ENCODE results near the gene SLC6A9.

The SLC6A9 gene

GRCh38 chr1:44059664-44060355 lies 28.5 kb upstream of the SLC6A9 start:
- no peak for DNase-seq (ENCODE audit: low read depth)
- H3K4me3 ChIP-seq (ENCODE audit: low read depth, low read length) = no peak overlapping the region

GRCh38 chr1:44059212-44059611 lies 27.9 kb upstream of the SLC6A9 start:
- DNase-seq (ENCODE audit: low read depth) = no peak
- TF ChIP-seq MYC (IDR thresholded peaks at IDR 0.05; ENCODE audit: low read depth, low read length) = no peak
- TF ChIP-seq POLR2A (IDR thresholded peaks at IDR 0.05; ENCODE audit: extremely low read depth, insufficient read length) = no peak
- TF ChIP-seq MAX (IDR thresholded peaks at IDR 0.05; ENCODE audit: low read depth, low read length) = no peak
- no peak for TF ChIP-seq CTCF (IDR thresholded peaks at IDR 0.05; ENCODE audit: low read depth, low read length)
- H3K4me3 ChIP-seq (ENCODE audit: low read depth, low read length) = no peak overlapping the region

More at GRCh38 chr1:44059664-44060355, 28.5 kb upstream of the SLC6A9 start:
- TF ChIP-seq CTCF (IDR thresholded peaks at IDR 0.05; ENCODE audit: low read depth, low read length) = no peak
- no peak for TF ChIP-seq POLR2A (IDR thresholded peaks at IDR 0.05; ENCODE audit: extremely low read depth, insufficient read length)
- TF ChIP-seq MYC (IDR thresholded peaks at IDR 0.05; ENCODE audit: low read depth, low read length) = no peak

GRCh38 chr1:44057293-44057692 lies 26.0 kb upstream of the SLC6A9 start:
- H3K4me3 ChIP-seq (ENCODE audit: low read depth, low read length) = no peak overlapping the region
- TF ChIP-seq MAX (IDR thresholded peaks at IDR 0.05; ENCODE audit: low read depth, low read length) = no peak
- TF ChIP-seq CTCF (IDR thresholded peaks at IDR 0.05; ENCODE audit: low read depth, low read length) = no peak
- no peak for TF ChIP-seq MYC (IDR thresholded peaks at IDR 0.05; ENCODE audit: low read depth, low read length)
- no peak for DNase-seq (ENCODE audit: low read depth)

GRCh38 chr1:44053394-44053793 lies 22.1 kb upstream of the SLC6A9 start:
- no peak overlapping the region for H3K4me3 ChIP-seq (ENCODE audit: low read depth, low read length)
- DNase-seq (ENCODE audit: low read depth) = no peak
- TF ChIP-seq MAX (IDR thresholded peaks at IDR 0.05; ENCODE audit: low read depth, low read length) (no peak), MYC (IDR thresholded peaks at IDR 0.05; ENCODE audit: low read depth, low read length) (no peak), POLR2A (IDR thresholded peaks at IDR 0.05; ENCODE audit: extremely low read depth, insufficient read length) (no peak), CTCF (IDR thresholded peaks at IDR 0.05; ENCODE audit: low read depth, low read length) (no peak)

GRCh38 chr1:44050261-44050660 lies 19.0 kb upstream of the SLC6A9 start:
- no peak for DNase-seq (ENCODE audit: low read depth)
- no peak for TF ChIP-seq MAX (IDR thresholded peaks at IDR 0.05; ENCODE audit: low read depth, low read length)
- H3K4me3 ChIP-seq (ENCODE audit: low read depth, low read length) = no peak overlapping the region

GRCh38 chr1:44049839-44050238 lies 18.6 kb upstream of the SLC6A9 start:
- no peak for TF ChIP-seq MAX (IDR thresholded peaks at IDR 0.05; ENCODE audit: low read depth, low read length)
- TF ChIP-seq MYC (IDR thresholded peaks at IDR 0.05; ENCODE audit: low read depth, low read length) = no peak
- TF ChIP-seq CTCF (IDR thresholded peaks at IDR 0.05; ENCODE audit: low read depth, low read length) = no peak
- TF ChIP-seq POLR2A (IDR thresholded peaks at IDR 0.05; ENCODE audit: extremely low read depth, insufficient read length) = no peak
- DNase-seq (ENCODE audit: low read depth) = no peak
- H3K4me3 ChIP-seq (ENCODE audit: low read depth, low read length) = no peak overlapping the region

Measured in NB4 (cell line).